GM06990 (cell line): ENCODE measurements around the gene GRIN3A.

ENCODE experiments used
- DNase-seq: peaks from one replicate; pipeline ENCODE4 v3.0.0-alpha.2; 2011; ENCODE audit not compliant: insufficient read length; ENCODE audit errors: extremely low read depth
- H3K27me3 ChIP-seq: replicated peaks from 2 replicates; pipeline ENCODE4 v1.6.0; 2011; ENCODE audit warnings: low read length; ENCODE audit not compliant: control insufficient read depth, insufficient read depth
- H3K36me3 ChIP-seq: 2 replicates; pipeline ENCODE4 v1.5.1; 2011; ENCODE audit warnings: low read length; ENCODE audit not compliant: control insufficient read depth, insufficient read depth
- H3K4me3 ChIP-seq: replicated peaks from 2 replicates; pipeline ENCODE4 v1.5.1; 2011; ENCODE audit warnings: low read depth, mild to moderate bottlenecking, control low read depth, low read length
- CTCF ChIP-seq: IDR thresholded peaks from 2 replicates; pipeline ENCODE4 v1.5.1; 2011; ENCODE audit warnings: low read length, control low read depth, mild to moderate bottlenecking, inconsistent platforms; ENCODE audit not compliant: insufficient read depth, poor library complexity, severe bottlenecking

Gene GRIN3A

GRCh38 chr9:101677861-101678260 lies 60.6 kb downstream of the GRIN3A start:
- Histone ChIP-seq H3K4me3 (no peak overlapping the region), H3K27me3 (no peaks in the 10 kb centered on the region), H3K36me3 (no peaks in the 10 kb centered on the region)
- no peak for TF ChIP-seq CTCF
- DNase-seq, result no peak

- no peaks in the 10 kb centered on the region for H3K27me3 ChIP-seq
- TF ChIP-seq CTCF, result no peak
- no peaks in the 10 kb centered on the region for H3K36me3 ChIP-seq
- DNase-seq, result no peak
- no peak overlapping the region for H3K4me3 ChIP-seq
Observed at GRCh38 chr9:101675341-101675740, 63.1 kb downstream of the GRIN3A start.

GRCh38 chr9:101674165-101674564 lies 64.3 kb downstream of the GRIN3A start:
- Histone ChIP-seq H3K27me3 (no peaks in the 10 kb centered on the region), H3K4me3 (no peak overlapping the region), H3K36me3 (no peaks in the 10 kb centered on the region)
- TF ChIP-seq CTCF, result no peak
- DNase-seq, result no peak

GRCh38 chr9:101673642-101674041 lies 64.8 kb downstream of the GRIN3A start:
- DNase-seq, result no peak
- Histone ChIP-seq H3K27me3 (no peaks in the 10 kb centered on the region), H3K36me3 (no peaks in the 10 kb centered on the region), H3K4me3 (no peak overlapping the region)
- TF ChIP-seq CTCF, result no peak

GRCh38 chr9:101671567-101671966 lies 66.9 kb downstream of the GRIN3A start:
- Histone ChIP-seq H3K4me3 (no peak overlapping the region), H3K36me3 (no peaks in the 10 kb centered on the region), H3K27me3 (no peaks in the 10 kb centered on the region)
- no peak for TF ChIP-seq CTCF
- no peak for DNase-seq

GRCh38 chr9:101668421-101668820 lies 70.0 kb downstream of the GRIN3A start:
- Histone ChIP-seq H3K4me3 (no peak overlapping the region), H3K36me3 (no peaks in the 10 kb centered on the region), H3K27me3 (no peaks in the 10 kb centered on the region)
- DNase-seq, result no peak
- TF ChIP-seq CTCF, result no peak
